ENCODE measurements around the gene ADAMTSL2.

The ADAMTSL2 gene

DNA sequence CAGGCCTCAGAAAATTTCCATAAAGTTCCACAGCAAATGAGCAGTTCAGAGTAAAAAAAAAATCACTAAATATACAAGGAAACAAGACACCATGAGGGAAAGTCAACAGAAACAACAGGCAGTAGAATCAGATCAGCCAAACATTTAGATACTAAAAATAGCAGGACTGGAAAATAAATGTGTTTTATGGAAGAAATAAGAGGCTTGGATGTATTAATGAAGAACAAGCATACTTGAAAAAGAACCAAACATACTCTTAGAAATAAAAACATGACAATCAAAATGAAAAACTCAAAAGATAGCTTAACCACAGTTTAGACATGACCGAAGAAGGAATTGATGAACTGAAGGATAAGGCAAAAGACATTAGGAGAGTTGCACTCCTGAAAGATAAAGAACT lies 32.4 kb upstream of the ADAMTSL2 start:
- no peak for DNase-seq

DNA sequence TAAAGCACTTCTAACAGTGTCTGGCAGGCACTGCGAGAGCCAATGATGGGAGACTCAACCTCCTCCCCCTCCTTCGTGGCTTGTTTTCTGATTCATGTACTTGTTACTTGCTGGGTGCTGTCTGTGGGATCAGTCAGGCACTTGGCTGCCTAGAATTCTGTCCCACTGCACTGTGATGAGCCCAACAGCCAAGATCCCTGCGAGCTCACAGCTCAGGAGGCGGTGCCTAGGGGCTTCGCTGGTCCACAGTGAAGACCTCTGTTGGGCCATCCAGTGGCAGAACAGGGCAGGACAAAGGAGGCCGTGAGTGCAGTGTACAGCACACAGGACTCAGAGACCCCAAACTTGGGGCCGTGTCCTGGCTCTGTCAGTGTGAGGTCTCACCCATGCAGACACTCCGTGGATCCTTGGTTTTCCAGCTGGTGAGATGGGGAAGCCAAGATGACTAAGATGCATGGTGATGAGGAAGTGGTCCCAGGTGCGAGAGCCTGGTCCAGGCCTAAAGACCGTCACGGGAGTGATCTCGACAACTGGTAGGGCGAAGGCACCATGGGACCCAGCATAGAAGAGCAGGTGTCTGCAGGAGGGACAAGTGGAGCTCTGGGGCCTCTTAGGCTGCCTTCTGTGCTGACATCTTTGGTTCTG lies 29.2 kb upstream of the ADAMTSL2 start:
- no peak for DNase-seq

DNA sequence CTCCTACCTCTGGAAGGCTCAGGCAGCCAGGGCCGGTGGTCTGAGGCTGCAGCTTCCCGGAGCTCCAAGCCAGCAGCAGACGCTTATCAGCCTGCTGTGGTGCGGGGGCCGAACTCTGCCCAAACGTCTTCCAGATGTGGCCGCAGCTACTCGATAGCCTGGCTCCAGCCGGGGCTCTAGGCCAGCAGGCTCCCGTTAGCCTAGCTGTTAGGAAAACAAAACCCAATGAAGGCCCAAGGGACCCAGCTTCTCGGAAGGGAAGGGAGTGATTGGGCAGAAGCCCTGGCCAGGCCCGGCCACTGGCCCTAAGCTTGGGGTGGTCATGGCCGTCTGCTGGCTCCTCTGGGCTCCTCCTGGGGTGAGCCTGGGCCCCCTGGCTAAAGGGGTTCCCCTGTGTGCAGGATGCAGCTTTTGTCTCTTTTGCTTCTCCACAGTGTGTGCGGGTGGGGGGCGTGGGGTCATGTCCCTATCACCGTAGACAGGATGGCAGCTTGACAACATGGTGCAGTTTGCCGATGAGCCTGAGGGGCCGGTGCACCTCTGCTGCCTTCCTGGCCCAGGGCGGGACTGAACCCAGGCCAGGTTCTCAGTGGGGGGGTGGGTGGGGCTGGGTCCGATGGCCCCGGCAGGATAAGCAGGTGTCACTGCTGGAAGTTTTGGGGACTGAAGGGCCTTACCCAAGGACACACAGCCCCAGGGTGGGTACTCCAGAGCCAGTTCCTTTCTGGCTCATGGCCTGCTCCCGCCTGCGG lies 28.4 kb upstream of the ADAMTSL2 start:
- no peak for DNase-seq

DNA sequence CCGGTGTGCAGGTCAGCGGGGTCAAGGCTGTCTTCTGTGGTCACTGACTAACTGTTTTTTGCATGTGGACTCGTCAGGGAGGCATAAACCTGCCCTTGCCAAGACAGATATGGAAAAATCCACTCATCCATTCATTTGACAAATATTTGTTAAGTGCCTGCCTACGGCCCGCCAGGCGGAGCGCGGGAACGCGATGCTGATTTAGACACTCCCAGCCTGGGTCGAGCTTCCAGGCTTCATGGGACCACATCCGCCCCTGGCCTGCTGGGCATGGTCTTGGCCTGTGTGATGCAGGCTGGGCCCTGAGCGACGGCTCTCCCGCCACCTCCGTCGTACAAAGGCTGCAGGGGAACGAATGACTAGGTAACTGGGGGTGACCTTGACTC lies 27.9 kb upstream of the ADAMTSL2 start:
- DNase-seq, result no peak

DNA sequence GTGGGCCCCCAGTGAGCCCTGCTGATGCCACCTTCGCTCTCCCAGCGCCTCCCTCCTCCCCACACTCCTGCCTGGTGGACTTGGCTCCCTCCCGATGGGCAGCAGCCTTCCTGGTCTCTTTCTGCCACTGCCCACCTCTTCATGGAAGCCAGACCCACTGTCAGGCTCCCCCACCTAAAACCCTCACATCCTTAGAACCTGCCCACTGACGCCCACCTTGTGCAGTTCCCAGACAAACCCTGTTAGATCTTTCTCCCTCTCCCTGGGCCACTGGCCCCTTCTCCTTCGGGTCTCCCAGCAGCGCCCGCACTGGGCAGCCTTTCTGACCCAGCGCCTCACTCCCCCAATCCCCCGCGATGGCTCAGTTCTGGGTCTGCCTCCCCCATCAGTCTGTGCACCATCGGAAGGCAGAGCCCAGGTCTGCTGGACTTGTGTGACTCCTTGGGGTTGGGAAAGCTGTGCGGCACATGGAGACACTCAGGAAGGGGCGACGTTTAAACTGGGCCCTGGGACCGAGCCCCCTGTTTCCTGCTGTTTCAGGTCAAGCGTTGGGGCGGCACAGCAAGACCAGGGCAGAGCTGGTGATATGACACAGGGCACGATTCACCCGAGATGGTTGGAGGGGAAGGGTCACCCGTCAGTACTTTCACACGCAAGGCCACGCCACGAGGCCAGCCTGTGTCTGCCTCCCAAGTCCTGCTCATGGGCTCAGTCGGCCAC lies 27.1 kb upstream of the ADAMTSL2 start:
- no peak for DNase-seq

DNA sequence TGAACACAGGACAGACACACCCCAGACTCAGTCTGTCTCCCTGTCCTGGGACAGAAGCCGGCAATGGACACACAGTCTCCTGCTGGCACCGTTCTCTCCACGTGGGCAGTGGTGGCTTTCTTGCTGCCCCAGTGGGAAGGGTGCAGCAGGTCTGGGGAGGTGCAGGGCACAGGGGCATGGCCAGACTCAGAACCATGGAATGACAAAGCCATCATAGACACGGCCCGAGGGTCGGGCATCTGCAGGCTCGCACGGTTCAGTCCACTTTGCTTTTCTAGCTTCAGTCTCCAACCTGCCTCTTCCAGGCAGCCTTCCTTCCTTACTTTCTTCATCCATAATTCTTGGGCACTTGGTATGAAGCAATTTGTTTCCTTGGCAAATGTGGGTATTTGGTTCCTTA lies 26.5 kb upstream of the ADAMTSL2 start:
- DNase-seq, result no peak

DNA sequence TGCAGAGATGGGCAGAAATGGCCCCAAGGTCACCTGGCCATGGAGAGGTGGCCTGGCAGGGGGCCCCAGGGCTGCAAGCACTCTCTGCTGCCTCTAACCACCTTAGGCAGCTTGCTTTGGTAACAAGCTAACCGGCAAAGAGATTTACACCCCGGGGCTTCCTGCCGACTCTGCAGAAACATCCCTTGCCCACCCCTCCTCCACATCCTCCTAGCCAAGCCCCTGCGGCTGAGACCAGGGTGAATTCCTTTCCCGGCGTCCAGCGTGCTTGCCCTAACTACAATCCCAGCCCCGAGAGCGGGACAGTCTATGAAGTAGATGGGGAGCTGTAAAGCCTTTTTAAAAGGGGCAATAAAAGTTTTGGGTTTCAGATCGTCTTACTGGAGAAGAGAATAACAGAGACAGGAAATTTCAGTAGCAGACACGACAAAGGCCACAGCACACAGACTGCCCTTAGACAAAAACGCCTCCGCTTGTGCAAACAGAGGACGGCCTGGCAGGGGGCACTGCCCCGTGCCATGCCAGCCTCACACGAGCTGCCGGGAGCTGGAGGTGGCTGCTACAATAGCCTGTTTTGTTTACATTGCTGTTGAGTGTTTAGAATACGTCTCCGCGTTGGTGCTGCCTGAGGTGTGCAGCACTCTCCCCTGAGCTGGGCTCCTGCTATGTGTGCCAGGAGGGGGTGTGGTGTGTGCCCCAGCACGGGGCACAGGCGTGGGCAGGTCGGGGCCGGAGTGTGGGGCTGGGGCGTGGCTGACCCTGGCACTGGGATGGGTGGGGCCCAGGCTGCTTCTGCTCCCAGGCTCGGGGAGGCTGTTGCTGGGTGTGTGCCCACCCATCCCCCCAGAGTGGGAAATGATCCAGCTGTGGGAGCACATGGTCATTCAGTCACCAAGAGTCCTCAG lies 25.1 kb upstream of the ADAMTSL2 start:
- DNase-seq, result peak; percentile 61

DNA sequence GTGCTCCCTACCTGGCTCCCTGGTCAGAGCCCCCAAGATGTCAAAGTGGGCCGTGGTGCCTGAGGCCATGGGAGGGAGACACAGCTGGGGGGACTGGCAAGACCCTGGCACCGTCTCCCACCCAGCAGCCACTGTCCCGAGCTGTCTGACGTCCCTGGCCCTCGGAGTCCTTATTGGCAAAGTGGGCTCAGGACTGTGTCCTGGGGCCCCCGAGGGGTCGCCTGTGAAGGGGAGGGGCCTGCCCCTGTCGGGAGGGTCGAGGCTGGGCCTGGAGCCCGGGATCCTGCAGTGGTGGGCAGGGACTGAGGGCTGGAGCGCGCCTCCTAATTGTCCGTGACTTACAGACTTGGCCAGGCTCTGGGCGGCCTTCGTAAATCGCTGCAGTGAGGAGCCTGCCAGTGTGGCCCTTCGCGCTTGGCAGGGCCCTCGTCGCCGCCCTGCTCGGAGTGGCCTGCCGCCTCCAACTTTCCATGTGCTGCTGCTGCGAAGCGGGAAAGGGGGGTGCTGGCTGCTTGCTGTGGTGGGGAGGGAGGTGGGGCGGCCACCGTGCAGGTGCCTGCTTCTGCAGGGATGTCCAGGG lies 23.5 kb upstream of the ADAMTSL2 start:
- DNase-seq, result no peak

DNA sequence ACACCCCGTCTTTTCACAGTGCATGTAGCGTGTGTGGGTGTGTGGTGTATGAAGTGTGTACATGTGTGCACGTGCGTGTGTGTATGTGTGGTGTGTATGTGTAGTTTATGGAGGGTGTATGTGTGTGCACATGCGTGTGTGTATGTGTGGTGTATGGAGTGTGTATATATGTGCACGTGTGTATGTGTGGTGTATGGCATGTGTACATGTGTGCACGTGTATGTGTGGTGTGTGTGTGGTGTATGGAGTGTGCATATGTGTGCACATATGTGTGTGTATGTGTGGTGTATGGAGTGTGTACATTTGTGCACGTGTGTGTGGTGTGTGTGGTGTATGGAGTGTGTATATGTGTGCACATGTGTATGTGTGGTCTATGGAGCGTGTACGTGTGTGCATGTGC lies 22.9 kb upstream of the ADAMTSL2 start:
- no peak for DNase-seq

DNA sequence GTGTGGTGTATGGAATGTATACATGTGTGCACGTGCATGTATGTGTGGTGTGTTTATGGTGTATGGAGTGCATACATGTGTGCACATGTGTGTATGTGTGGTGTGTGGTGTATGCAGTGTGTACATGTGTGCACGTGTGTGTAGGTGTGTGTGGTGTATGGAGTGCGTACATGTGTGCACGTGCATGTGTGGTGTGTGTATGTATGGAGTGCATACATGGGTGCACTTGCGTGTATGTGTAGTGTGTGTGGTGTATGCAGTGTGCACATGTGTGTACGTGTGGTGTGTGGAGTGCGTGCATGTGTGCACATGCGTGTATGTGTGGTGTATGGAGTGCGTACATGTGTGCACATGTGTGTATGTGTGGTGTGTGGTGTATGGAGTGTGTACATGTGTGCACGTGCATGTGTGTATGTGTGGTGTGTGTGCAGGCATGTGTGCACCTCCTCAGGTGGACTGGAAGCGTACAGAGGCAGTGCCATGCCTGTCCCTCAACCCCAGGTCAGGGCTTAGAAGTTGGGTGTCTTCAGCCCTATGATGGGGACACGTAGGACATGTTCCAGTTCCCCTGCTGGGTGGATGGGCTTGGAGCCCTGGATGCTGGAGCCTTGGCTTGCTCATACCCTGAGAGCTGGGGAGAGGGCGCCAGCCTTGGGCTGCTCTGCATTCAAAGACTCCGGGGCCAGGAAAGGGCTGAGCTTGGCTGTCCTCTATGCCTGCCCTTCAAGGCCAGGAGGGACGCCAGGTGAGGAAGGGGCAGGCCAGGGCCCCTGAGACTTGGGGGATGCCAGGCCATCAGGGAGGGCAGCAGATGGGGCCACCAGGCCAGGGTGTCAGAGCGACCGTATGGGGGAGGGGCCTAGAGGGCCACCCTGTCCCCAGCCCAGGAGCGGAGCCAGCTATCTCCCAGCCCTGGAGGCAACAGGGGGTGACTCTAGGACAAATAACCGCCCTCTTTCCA lies 22.0 kb upstream of the ADAMTSL2 start:
- DNase-seq, result no peak

DNA sequence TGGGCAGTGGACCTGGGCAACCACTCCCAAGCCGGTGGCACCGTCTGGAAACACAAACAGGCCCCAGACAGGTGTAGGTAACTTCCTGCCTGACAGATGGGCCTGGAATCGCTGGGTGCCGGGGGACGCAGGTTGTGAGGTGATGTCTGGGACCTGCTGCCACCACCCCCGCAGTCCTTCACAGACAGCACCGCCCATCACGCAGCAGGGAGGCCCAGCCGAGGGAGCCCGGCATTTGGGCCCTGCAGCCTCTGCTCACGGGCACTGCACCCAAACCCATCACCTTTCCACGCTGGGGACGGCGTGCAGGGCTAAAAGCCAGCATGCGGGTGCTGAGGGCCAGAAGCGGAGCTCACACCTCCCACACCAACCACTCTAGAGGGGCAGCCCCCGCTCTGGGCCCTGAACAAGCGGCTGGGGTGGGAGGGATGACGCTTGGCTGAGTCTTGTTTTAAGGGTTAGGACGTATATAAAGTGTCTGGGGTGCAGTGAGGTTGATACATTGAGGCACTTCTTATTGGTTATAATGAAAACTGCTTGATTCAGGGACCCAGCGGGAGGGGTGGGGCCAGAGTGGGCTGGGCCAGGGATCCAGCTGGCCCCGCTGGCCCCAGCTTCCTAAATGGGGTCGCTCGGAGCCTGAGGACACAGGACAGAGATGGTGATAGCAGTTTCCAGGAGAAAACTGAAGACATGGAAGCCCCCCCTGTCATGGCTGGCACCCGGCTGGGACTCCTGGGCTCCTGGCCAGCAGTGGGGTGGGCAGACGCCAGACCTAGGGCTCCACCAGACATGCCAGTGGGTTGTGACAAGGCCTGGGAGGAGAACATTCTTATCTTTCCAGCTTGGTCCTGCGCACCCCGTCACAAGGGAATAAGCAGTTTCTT lies 21.0 kb upstream of the ADAMTSL2 start:
- no peak for DNase-seq

DNA sequence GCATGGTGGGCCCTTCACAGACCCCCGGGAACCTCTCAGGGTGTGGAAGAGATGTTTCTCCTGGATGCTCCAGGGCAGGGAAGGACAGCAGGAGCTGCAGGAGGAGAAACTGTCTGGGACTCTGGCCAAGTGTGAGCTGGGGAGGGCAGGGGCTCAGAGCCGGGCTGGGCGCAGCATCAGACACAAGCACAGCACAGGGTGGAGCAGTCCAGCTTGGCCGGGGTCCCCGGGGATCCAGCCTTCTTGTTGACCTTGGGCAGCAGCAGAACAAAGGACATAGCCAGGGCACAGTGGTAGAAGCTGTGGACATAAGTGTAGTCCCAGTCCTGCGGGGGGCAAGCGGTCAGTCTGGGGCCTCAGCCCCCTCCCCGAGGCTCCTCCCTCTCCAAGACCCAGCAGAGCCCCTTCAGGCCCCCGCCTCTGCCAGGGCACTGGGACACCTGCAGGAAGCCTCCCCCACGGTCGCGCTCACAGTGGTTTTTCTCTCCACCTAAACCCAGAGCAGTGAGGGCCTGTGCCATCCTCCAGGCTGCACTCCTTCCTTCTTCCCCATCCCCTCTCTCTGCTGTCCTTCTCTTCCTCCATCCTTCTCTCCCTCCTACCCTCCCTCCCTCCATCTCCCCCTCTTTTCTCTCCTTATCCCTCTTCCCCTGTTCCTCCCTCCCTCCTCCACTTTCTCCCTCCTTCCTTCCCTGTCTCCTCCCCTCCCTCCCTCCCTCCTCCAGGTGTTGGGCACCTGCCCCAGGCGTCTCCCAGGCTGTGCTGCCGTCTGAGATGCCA lies 19.9 kb upstream of the ADAMTSL2 start:
- DNase-seq, result no peak

DNA sequence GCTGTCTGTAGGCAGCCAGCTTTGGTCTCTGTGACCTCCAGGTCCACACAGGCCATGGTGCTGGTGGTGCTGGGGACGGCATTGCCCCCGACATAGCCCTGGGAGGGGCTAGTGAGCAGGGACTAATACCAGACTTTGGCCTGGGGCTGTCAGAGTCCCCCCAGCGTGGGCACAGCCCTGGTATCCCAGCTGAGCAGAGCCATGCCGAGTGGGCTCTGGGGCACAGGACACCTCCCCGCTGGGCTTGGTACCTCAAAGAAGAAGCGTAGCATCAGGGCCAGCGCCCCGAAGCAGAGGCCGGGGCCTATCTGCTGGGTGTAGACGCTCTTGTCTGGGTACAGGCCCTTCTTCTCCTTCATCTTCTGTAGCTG lies 19.3 kb upstream of the ADAMTSL2 start:
- DNase-seq, result no peak

DNA sequence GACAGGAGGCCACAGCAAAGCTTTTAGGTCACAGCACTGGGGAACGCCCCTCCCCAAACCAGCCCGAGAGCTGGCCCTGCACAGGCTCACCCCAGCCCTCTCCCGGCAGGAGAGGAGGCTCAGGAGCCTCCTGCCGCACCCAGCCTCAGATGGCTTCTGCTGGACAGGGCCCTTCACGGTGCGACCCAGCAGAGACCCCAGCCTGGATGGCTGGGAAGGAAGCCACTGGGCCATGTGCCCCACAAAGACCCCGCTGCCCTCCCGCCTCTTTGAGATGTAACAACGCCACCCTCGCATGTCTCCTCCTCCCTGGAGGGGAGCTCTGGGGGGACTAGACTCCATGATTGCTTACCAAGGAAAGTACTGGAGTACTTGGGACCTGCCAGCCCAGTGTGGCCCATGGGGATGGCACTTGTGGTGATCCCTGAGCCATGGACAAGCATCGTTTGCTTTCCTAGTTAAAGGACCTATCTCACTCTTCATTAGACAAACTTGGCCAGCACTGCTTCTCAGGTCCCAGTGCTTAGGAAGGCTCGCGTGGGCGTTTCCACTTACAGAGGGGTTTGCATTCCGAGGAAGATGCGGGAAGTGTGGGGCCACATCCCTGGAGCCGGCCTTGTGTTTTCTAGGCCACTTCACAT lies 18.8 kb upstream of the ADAMTSL2 start:
- DNase-seq, result no peak

DNA sequence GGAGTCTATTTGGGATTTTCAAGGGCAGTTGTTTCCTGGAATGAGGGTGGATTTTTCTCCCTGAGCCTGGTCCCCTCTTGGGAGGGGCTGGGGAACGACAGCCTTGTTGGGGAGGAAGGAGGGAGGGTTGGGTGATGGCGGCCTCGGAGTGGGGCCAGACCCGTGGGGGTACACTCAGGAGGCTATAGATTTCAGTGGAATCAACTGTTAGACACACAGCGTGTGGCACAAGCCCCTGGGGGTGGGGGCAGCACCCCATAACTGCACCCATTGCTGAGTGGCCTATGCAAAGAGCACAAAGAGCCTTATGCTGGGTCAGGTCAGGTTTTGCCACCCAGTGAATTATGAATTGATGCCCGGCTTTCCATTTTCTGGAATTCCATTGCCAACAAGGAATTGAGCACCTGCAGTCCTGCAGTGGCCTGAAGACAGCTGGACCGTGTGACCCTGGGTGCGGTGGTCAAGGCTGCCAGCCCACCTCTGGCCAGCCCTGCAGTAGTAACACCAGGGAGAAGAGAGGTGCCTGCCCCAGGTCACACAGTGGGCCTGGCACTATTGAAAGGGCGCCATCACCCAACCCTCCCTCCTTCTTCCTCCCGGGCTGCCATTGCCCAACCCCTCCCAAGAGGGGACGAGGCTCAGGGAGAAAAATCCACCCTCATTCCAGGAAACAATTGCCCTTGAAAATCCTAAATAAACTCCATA lies 18.1 kb upstream of the ADAMTSL2 start:
- DNase-seq, result no peak

DNA sequence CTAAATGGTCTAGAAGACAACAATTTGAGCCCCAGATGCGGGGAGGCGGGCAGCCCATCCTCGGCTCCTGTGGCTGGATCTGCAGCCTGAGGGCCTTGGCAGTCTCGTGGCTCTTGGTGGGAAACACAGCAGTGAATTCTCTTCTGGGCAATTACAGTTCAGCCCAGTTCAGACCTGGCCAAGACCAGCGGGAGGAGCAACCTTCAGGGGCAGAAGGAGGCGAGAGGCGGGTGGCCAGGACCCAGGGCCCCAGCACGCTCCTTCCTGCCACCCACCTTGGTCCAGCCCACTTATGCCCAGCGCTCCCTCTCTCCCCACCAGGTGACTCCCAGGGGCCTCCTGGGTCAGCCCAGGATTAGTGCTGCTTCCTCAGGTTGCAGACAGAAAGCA lies 17.5 kb upstream of the ADAMTSL2 start:
- no peak for DNase-seq

DNA sequence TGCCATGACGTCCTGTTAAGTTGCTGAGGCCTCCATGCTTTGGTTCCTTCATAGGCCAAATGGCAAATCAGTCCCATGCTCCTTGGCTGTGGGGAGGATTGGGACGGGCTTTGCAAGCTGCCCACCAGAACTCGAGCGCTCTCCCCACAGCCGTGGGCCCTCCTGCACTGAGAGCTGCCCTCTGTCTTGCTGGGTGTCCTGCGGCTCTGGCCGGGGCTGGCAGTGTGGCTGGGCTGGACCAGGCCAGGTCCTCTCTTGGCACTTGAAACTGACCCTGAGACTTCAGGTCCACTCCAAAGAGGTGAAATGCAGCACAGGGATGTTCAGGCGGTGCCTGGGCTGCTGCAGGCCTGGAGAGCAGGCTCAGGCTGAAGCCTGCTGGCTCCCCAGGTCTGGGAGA lies 16.8 kb upstream of the ADAMTSL2 start:
- DNase-seq, result no peak

DNA sequence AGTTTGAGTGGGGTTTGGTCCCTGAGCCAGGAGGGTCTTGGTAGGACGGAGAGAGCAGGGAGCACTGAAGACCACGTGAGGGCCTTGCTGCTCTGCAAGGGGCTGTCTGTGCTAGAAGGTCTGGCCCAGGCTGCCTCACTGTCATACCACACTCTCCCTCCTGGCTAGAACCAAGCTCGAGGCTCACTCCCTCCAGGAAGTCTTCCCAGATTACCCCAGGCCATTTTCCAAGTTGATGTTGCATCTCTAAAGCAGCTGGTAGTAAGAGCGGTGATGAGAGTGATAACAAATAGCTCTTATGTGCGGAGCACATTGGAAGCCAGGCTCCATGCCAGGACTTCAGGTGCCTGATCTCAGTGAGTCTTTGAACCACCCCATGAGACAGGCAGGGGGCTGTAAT lies 16.3 kb upstream of the ADAMTSL2 start:
- DNase-seq, result no peak
